Measurements from ENCODE around the gene EPS15. TPM values are rescaled to one million over a fixed set of nuclear protein-coding genes. Genes with fewer than 3 reads are reported as not detected.

The EPS15 gene
- total and polyA plus RNA-seq, 2 of the 8 experiments (the other 6 are each of a cell fraction or from before 2014, with no cell fraction given), result 15.9 to 57.2 TPM

DNA sequence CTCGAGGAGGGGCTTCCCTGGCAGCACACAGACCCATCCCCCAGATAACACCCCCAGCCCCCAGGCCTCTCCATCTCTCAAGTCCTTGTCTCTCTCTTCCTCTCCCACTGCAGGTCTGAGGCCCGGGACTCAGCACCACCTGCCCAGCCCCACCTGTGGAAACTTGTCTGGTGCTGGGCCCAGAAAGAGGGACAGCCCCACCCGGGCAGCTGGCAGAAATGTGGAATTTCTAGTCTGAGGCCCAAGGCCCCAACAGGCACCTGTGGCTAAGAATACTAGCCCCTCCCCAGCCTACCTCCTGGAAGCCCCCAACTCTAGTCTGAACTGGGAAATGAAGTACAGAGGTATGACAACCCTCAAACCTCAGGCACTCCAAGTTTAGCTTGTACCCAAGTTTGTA is 204.1 kb downstream of the EPS15 start (continued):
- TF ChIP-seq CHD1 (IDR thresholded peaks at IDR 0.05; ENCODE audit: low read depth, low read length), result no peak
- TF ChIP-seq RAD21 (IDR thresholded peaks at IDR 0.05 in 1 of 2, conservative IDR thresholded peaks at IDR 0.05 in 1 of 2; ENCODE audit: low read depth in 2 of 2, low read length in 2 of 2), result no peak
- no peak for TF ChIP-seq RBBP5 (IDR thresholded peaks at IDR 0.05; ENCODE audit: borderline replicate concordance, low read depth, low read length)
- no peak for TF ChIP-seq CHD2 (IDR thresholded peaks at IDR 0.05; ENCODE audit: low read length)
- TF ChIP-seq SRF (IDR thresholded peaks at IDR 0.05; ENCODE audit: low read depth, low read length), result no peak

Data from H1 (cell line).